Activated CD4-positive, CD25-positive, alpha-beta regulatory T cell (primary cell): ENCODE measurements around the gene PLCG1.
"Not testable (repeated sequence)": the region's sequence is repeated elsewhere in the genome, so short reads cannot be mapped to it uniquely, and the experiment has no call there.

Experiments used
- DNase-seq, 4 experiments: peaks; one replicate each; lab custom pipeline; 2025; lab: John Stamatoyannopoulos, UW

PLCG1 gene

DNA sequence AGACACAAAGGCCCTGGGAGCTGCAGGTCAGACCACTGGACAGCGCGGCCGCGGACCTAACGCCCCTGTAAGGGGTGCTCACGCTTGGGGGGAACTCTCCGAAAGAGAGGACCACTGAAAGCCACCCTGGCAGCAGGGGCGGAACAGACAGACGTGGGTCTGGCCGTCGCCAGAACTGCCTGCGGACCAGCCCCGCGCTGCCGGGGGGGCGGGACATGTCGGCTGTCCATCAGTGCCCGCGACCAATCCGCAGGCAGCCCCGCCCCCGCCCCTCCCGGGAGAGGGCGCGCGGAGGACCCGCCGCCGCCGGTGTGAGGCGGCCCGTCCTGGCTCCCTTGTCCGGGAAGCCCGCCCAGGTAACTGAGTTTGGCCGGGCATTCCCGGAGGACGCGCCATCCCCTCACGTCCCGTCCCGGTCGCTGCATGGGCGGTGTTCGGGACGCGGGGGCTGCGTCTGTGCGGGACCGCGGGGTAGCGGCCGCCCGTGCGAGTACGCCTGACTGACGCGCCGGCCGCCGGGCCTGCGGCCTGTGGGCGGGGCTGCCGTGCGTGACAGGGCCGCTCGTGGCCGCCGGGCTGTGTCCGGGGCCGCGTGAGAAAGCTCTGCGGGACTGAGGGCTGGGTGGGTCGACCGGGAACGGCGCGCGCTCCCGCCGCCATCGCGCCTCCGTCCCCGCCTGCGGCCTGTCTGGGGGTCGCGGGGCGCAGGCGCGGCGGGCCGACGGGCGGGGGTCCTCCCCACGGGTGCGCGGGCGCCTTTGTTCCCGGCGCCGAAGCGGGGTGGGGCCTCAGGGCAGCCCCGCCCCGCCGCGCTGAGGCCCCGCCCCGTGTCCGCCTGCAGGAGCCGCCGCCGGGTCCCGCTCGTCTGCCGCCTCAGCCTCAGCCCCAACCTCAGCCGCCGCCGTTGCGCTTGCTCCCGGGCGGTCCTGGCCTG lies at the start of gene PLCG1:
PLCG1 (plus strand) TSS at position 864 of the 934 bp plus-strand sequence. CDS start 99 bp downstream, outside the sequence.
- DNase-seq, result peak; percentile 78 to 81 (median 79)

DNA sequence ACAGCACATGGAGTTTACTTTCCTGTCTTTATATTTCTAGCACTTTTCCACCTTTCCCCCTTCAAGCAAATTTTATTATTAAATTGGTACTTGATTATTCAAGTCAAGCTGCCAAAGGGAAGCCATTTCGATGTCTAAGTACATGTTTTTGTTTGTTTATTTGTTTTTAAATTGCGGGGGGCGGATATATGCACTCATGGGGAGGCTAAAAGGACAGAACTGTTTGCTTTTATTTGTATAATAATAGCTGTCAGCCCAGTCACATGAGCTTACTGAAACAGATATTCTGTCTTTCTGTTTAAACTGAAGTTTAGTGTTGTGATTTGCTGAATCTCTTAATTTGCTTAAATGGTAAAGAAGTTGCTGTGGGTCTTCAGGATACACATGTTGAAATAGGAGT lies 49.6 kb upstream of the PLCG1 start:
- no peak for DNase-seq

DNA sequence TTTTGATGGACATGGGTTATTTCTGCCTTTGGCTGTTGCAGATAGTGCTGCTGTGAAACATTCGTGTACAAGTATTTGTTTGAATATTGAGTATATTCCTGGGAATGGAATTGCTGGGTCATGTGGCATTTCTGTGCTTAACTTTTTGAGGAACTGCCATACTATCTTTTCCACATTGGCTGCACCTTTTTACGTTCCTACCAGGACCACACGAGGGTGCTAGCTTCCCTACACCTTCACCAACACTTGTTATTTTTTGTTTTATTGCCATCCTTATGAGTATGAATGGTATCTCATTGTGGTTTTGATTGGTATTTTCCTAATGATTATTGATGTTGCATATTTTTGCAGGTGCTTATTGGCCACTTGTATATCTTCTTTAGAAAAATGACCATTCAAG lies 47.8 kb upstream of the PLCG1 start:
- DNase-seq, result no peak

DNA sequence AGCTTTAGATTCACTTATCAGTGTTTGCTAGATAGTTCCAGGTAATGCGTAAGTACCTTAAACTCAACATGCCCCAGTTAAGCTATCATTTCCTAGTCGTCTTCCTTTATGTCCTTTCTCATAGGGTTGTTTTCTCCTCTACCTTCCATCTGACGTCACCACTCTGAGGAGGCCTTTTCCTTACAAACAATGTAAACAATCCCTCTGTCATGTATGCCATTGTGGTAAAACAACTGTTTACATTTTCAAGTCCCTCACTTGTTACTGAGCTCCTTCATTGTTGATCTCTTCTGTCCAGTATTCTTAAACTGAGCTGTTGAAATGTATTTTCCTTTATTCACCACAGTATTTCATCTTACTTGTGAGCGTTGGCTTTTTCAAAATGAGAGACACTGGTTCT lies 45.4 kb upstream of the PLCG1 start:
- no peak for DNase-seq

DNA sequence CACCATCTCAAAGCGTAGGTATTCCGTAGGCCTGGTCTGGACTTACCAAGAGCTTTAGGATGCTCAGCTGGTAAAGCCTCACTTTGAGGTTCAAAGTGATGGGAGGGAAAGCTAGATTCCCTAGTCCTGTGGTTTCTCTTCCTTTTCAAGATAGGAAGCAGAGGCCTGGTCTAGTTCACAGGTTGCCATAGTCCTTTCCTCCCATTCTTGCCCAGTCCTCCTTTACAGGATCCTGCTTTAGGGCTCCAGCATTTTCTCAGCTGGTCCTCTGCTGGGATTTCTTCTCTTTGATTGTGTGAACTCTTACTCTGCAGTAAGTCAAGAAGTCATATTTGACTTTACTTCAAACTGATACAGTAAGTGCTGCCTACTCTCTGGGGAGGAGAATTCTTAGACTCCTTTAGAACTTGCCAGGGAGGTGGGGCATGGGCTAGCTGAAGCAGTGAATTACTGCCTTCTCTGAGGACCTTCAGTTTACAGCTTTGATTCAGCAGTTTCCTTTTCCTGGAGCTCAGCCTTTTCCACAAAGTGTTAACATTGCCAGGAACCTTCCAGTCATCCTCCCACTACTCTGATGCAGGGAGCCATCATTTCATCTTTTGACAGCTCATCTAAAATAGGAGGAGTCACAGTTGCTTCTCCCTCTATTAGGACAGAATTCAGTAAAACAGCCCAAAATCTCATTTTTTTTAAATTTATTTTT lies 42.8 kb upstream of the PLCG1 start:
- no peak for DNase-seq

DNA sequence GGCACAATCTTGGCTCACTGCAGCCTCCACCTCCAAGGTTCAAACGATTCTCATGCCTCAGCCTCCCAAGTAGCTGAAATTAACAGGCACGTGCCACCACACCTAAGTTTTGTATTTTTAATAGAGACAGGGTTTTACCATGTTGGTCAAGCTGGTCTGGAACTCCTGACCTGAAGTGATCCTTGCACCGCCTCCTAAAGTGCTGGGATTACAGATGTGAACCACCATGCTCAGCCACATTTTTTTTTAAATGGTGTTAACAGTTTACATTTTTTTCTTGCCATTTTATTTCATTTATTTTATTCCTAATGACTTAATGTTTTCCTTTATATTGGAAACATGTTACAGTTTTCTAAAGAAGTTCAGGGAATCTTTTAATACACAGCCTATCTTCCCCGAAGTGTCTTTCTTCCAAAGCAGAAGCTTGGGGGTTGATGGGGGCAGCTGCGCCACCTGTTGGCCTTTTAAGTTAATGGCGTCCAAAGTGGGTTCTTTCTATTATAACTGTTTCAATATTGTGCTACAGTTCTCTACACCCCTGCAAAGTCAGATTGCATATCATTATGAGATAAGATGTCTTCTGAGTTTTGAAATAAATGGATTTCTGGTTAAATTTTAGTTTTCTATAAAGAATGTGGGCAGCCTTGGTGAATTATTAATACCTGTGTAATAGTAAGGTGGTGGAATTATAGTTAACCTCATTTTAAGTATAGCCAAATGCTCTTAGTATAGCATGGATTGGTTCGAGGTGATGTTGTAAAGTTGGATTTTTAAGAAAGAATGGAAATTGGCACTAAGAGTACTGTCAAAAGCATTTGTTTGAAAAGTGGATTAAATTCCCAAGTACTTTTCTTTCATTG lies 42.0 kb upstream of the PLCG1 start:
- peak in 2 of 4 experiments; percentile 10 to 11 for DNase-seq

DNA sequence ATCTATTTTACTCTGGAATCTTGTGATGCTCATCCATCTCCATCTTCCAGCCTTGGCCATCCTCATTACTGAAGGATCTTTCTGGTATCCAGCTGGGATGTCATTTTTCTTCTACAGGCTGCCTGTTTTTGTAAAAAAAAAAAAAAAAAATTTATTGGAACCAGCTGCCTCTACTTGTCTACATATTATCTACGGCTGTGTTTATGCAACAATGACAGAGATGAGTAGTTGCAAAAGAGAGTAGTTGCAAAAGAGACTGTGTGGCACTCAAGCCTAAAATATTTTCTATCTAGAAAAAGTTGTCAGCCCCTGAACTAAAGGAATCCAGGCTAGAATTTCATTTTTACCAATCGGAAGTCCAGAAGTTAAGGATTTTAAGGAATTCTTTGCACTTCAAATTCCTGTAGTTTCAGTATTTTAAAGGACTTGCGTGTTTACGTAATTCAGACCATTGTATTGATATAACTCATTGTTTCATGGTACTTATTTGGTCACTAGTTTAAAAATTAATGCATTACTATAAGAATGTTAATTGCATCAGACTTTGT lies 38.6 kb upstream of the PLCG1 start:
- DNase-seq, result no peak

DNA sequence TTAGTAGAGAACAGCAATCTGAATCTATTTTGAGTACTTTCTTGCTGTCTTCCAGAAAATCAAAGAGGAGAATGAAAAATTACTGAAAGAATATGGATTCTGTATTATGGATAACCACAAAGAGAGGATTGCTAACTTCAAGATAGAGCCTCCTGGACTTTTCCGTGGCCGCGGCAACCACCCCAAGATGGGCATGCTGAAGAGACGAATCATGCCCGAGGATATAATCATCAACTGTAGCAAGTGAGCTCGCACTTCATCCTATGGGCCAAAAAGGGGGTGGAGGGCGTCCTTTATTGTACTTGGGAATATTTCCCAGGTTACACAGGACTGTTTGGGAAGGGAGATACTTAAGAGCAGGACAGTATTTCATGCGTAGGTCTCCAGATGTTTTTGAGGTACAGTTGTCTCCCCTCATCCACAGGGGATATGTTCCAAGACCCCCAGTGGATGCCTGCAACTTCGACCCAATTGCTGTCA lies 37.3 kb upstream of the PLCG1 start:
- DNase-seq, result no peak

DNA sequence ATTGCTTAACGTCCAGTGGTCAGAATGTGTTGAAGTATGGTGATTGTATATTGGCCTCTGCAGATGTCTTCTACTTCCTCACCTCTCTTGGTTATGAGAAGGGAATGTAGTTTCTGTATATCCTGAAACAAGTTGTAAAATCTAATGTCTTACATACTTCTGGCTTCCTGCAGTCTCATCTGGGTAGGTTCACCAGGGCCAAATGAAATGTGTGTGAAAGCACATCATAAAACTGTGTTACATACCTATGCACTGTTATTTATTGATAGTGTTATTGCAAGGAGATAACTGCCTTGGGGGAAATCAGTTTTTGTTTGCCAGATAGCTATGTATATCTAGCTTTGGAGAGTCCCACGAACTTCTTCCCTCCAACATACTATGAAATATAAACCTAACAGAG lies 35.7 kb upstream of the PLCG1 start:
- no peak for DNase-seq

DNA sequence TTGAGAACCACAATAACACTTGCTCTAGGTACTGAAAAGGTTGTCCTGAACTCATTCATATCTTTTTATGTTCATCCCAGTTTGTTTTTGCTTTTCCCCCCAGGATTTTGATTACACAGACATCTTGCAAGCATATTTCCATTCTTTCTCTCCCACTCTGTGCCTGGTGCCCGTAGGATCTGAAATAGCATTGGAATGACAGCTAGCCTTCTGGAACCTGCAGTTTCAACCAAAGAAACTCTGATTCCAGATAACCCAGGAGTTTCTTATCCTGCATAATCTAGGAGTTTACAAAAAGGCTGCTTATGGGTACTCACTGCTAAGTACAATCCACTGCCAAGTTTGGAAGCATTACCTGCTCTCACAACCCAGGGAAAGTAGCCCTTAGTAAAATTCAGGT lies 28.8 kb upstream of the PLCG1 start:
- DNase-seq, result no peak

DNA sequence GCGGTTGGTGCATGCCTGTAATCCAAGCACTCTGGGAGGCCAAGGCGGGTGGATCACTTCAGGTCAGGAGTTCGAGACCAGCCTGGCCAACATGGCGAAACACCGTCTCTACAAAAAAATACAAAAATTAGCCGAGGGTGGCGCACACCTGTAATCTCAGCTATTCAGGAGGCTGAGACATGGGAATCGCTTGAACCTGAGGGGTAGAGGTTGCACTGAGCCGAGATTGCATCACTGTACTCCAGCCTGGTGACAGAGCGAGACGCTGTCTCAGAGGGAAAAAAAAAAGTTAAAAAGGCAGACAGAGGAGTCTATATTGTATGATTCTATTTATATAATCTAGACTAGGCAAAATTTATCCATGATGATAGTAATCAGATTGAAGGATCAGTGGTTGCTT lies 27.3 kb upstream of the PLCG1 start:
- DNase-seq, result no peak

DNA sequence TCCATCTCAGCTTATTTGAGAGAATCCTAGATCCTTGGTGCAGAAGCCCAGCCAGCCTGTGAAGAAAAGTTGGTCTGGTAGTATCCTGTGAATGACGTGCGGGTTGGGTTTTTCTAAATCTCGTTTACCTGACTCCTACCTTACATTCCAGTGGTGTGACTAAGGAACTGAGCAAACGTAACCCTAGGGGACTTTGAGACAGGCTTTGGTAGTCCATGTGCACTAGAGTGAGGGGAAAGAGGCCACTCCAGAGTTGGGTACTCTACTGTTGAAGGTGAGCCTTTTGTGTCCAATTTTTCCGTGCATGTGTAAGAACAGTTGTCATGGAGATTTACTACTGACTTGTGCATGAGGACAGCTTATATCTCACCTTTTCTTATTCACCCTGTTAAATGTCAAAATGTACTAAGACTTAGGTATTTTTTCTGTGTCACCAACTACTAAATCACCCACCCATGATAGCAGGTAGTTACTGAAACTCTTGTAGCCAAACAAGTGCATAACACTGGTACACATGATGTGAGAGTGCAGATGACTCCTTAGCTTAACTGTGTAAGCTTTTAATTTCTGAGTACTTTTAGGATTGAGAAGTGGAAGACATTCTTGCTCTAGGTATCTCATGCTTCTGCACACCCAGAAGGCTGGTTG lies 26.3 kb upstream of the PLCG1 start:
- DNase-seq, result no peak

DNA sequence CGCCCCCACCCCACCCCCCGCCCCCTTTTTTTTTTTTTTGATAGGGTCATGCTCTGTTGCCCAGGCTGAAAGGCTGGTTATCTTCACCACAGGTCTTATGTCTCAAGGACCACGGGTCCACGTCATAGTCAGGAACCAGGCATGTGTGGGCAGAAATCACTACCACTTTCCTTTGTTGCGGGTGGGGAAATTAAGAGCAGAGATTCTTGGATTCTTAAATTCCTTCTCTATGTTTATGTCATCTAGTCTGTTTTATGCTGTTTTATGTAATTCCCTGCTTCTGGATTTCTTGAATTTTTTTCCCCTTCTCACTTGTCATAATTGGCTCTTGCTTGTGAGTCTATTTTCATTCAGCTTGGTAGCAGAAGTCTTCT lies 25.8 kb upstream of the PLCG1 start:
- DNase-seq, result no peak

DNA sequence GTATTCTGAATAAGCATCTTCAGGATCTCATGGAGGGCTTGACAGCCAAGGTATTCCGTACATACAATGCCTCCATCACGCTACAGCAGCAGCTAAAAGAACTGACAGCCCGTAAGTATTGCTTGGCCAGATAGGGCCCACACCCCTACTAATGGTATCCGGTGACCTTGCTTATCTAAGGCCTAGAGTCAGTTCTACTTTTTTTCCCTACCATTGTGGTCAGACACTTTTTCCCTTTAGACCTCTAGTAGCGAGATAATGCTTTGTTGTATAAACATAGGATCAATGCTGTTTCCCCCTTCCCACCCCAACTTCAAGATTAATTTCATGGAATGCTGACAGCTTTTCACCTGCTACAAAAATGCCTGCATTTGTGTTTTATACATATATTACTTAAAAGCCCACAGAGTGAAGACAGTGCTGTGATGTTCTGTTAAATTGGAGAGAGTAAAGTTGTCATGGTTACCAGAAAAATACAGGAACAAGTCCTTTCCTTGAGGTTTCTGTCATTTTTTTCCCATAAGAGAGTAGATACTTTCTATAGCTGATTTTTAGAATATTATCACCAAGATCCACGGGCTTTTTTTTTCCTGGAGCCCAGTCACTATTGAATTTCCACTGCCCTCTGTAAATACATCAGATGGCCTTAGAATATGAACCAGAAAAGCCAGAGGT lies 20.9 kb upstream of the PLCG1 start:
- no peak for DNase-seq

DNA sequence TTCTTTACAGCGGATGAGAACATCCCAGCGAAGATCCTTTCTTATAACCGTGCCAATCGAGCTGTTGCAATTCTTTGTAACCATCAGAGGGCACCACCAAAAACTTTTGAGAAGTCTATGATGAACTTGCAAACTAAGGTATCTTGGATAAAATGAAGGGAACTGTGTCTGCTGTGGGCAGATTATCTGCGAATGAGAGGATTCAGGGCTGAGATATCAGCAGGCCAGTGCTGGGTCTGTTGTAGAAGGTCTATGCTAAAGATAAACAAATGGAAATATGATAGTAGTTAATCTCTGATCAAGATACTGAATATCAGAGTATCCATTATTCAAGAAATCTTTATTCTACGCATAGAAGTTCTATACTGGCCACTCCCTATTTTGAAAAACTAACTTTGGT lies 19.2 kb upstream of the PLCG1 start:
- not testable (repeated sequence) for DNase-seq

DNA sequence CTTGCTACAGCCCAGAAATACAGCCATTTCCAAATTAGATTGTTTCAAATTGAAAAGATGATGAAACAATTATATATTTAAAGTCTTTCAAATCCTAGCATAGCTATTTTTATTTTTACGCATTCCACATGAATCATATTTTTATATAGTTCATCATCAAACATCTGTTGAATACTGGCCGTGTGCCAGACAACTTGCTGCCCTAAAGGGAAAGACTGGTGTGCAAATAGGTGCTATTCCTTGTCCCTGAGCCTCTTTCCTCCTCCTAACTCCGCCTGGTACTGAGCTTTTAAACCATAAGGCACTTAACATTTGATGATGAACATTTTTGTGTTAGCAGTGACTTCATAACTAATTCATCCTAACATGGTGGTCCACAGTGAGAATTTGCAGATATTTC lies 18.7 kb upstream of the PLCG1 start:
- DNase-seq, result no peak

DNA sequence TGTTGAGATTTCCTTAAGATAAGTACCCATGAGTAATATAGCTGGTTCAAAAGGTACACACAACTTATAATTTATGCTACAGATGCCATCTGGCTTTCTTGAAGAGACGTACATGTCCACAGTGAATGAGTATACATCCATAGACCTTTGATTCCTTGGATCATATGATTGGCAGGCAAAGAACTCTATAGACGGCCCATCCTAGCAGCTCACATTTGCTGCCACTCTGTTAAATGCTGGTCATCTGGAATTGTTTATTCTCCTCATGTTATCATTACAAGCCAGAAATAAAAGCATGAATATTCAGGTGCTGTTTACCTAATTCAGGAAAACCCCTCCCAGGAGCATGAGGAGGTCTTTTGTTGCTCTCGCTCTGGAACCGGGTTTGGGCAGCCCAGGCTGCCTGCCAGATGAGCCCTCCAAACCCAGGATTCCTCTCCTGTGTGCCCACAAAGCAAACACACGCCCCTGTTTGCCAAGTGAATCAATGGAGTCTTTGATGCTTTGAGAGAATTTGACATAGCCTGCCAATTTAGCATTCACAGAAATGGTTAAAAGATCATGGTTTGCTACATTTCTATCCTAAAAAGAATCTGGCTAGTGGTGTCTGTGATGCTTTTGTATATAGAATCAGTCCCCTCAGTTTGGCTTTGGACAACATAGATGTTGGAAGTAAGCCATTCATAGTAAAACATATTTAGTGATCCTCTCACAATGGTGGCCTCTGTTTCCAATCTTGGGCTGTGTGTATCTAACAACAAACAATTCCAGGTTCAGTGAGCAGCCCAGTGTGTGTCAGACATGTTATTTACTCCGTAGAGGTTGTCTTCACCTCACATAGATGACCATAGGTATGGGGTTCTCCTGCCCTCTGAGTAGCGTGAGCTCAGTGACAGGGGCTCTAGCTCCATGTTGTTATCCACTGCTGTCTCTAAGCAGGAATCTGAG lies 17.5 kb upstream of the PLCG1 start:
- DNase-seq, result no peak

DNA sequence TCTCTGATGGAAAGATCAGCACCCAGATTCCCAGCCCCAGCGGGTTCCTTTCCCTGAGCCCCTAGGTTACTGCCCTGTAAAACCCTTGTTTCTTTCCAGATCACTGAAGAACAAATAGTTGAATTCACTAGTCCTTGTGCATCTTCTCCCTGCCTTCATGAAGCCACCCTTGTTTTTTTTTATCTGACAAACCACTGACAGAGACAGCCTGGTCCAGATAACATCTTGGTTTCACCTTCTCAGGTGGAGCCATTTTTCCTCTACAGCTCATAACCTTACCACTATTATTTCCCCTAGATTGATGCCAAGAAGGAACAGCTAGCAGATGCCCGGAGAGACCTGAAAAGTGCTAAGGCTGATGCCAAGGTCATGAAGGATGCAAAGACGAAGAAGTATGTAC lies 15.9 kb upstream of the PLCG1 start:
- no peak for DNase-seq

DNA sequence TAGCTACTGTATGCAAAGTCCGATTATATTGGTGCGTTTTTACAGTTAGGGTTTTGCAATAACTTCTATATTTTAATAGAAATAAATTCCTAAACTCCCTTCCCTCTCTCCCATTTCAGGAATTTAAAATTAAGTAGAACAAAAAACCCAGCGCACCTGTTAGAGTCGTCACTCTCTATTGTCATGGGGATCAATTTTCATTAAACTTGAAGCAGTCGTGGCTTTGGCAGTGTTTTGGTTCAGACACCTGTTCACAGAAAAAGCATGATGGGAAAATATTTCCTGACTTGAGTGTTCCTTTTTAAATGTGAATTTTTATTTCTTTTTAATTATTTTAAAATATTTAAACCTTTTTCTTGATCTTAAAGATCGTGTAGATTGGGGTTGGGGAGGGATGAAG lies 13.7 kb upstream of the PLCG1 start:
- no peak for DNase-seq
